ENCODE measurements around the gene TSPAN18.

- TF ChIP-seq CTCF (IDR thresholded peaks at IDR 0.05 in 4 of 5, conservative IDR thresholded peaks at IDR 0.05 in 1 of 5) (no peak), POLR2A (IDR thresholded peaks at IDR 0.05) (peak in 1 of 2 donors; percentile 13)
Measured at GRCh38 chr11:44940404-44940803, 213.6 kb downstream of the TSPAN18 start.

Measured in gastrocnemius medialis (tissue), 4 donors.